ENCODE measurements around the gene KCNJ12.
"Not testable (repeated sequence)": the region's sequence is repeated elsewhere in the genome, so short reads cannot be mapped to it uniquely, and the experiment has no call there.

KCNJ12 gene

DNA sequence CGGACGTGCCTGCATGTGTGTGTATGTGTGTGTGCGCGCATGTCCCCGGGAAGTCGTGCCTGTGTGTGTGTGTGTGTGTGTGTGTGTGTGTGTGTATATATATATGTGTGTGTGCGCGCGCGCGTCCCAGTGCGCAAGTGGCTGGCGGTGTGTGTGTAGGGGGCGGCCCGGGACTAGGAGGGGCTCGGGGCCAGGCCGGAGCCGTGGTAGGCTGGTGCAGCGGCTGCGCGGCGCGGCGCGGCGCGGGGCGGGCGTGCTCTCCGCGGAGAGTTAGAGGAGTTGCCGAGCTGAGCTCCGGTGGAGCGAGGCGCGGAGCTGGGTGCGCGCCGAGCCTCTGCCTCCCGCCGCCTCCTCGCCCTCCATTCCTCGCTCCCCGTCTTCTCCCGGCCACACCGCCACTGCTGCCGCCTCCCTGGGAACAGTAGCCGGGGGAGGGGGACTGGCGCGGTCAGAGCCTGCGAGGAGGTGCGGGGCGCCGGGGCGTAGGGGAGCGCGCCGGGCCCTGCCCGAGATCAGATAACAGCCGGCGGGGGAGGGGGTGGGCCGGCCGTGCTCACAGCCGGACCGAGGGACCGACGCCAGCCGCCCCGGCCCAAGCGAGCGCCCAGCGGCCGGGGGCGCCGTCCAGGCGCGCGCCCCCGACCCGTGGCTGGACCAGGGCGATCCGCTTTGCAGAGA lies at the start of gene KCNJ12:
TSS of gene KCNJ12 (plus strand) at position 277 of the 678 bp plus-strand sequence. CDS start 38,986 bp downstream, outside the sequence.
- no peak for DNase-seq

DNA sequence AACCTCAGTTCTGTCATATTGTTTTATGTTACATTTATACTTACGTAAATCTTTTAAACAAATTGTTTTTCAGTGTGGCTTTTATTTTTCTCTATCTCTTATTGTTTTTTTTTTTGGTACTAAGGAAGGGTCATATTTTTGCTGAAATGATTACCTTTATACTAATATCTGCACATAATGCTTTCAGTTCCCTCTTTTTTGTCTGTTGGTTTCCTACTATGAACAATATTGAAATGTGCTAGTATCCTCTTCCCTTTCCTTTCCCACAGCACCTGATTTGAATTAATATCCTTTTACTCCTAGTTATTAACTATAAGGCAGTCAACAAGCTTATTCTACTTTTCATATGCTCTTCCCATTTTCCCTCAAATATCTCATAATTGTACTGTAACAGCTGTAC lies 48.2 kb upstream of the KCNJ12 start:
- not testable (repeated sequence) for DNase-seq

DNA sequence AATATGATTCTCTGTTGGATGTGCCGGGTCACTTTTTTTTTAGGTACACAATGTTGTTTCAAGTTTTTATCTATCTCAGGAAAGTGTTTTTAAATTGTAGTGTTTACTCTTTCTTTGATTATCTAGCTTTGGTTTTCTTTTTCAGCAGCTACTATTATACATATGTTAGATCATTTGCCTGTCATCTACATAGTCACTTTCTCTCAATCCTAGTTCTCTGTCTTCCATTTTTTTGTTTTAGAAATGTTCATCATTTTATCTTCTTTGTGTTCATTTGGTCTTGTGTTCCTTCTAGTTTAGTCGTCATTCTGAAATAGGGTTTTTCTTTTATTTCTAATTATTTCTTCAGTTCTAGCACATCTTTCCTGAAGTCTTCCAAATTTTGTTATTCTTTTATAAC lies 47.4 kb upstream of the KCNJ12 start:
- not testable (repeated sequence) for DNase-seq

DNA sequence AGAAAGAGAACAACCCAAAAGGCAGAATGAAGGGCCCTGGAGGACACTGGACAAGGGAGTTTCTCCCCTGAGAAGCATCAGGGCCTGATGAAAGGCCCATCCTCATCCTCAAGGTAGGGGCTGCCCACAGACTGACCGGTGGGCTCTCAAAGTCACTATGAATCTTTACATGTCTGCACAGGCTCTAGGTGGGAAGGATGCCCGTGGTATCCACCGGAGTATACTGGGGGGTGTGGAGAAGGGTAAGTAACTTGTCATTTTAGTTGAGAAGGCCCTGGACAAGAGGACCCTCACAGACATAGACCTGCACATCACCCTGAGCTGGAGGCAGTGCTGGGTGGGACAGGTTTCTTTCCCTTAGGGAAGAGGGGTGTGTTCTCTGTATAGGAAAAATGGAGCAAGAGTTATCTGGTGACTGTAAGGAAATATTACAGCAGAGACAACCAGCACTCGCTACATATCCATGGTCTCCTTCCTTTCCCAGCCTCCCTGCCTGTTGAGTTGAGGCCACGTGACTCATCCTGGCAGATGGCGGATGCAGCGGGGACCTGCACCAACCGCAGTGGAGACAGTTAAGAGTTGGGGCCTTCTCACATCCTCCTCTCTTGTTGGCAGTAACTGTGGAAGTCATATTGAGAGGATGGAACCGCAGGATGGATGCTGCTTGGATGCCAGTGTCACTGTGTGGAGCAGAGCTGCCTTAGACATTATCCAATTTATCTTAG lies 45.6 kb upstream of the KCNJ12 start:
- no peak for DNase-seq

DNA sequence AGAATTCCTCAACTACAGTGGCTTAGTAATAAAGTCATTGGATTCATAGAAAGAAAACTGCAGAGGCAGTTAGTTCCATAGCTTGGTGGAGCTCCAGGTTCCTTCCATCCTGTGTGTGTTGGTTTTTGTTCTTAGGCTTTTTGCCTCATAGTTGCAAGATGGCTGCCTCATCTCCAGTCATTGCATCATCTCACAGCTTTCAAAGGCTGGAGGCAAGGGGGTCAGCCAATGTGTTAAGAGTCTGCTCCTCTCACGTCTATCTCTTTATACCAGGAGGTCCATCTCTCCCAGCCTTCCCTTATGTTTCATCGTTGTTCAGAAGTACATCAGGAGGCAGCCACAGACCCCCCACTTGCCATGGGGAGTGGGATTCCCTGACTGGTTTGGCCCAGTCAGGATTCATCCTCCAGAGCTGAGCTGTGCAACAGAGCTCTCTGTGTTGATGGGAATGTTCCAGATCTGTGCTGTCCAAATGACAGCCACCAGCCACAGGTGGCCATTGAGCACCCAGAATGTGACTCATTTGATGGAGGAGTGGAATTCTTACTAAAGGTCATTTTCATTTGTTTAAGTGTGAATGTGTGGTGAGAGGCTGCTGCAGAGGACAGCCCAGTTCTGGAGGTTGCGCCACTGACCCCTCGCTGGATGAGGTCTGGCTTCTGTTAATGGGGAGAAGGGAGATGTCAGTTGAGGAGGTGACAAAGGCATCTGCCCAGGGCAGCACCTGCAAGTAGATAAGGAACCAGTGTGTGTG lies 39.4 kb upstream of the KCNJ12 start:
- not testable (repeated sequence) for DNase-seq

- not testable (repeated sequence) for DNase-seq
These were observed 38.1 kb upstream of the KCNJ12 start for GRCh38 chr17:21337981-21338625.

GRCh38 chr17:21339011-21339410 lies 37.1 kb upstream of the KCNJ12 start:
- no peak for DNase-seq

DNA sequence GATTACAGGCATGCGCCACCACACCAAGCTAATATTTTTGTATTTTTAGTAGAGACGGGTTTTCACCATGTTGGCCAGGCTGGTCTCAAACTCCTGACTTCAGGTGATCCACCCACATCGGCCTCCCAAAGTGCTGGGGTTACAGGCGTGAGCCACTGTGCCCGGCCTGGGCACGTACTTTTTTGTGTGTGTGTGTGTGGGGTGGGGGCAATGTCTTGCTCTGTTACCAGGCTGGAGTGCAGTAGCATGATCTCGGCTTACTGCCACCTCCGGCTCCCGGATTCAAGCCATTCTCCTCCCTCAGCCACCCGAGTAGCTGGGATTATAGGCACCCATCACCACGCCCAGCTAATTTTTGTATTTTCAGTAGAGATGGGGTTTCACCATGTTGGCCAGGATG lies 36.6 kb upstream of the KCNJ12 start:
- DNase-seq = not testable (repeated sequence)

DNA sequence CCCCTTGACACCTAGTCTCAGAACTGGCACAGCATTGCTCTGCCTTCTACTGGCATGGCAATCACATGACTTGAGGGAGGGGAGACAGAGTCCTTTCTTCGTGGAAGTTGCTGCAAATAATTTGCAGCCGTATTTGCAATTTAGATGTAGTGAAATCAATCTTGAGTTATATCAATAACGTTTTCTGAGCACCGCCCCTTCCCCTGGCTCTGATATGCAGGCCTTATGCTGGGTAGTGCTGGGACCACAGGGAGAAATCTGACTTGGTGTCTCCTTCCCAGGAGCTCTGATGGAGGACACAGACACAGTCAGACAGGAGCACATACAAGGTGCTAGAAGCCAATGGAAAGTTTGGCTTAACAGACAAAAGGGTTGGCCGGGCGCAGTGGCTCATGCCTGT lies 35.8 kb upstream of the KCNJ12 start:
- DNase-seq = not testable (repeated sequence)

GRCh38 chr17:21341279-21341678 lies 34.9 kb upstream of the KCNJ12 start:
- not testable (repeated sequence) for DNase-seq

DNA sequence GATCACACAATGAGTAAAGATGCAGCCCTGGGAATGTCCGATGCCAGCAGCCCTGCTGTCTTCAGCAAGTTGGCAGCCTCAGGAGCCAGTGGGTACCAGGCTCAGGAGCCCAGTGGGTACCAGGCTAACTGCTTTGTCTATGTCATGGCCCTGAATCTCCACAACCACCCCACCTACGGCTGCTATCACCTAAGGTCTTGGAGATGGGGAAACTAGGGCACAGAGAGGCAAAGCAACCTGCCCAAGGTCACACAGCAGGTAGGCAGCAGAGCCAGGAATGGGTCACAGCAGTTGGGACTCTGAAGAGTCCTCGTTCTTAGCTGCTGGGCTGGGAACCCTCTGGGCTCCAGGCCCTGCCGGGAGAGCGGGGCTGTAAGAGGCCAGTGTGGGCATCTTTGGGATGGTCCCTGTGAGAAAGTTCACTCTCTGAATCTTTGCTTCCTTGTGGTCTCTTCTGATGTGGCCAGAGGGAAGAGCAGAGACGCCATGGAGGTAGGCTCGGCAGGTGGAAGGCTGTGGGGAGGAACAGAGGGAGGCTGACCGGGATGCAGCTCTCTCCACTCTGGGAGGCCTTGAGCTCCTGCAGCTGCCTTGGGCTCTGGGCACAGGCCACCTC lies 34.1 kb upstream of the KCNJ12 start:
- DNase-seq = not testable (repeated sequence)

GRCh38 chr17:21343061-21343949 lies 32.9 kb upstream of the KCNJ12 start:
- DNase-seq = not testable (repeated sequence)

GRCh38 chr17:21344801-21345200 lies 31.4 kb upstream of the KCNJ12 start:
- not testable (repeated sequence) for DNase-seq

DNA sequence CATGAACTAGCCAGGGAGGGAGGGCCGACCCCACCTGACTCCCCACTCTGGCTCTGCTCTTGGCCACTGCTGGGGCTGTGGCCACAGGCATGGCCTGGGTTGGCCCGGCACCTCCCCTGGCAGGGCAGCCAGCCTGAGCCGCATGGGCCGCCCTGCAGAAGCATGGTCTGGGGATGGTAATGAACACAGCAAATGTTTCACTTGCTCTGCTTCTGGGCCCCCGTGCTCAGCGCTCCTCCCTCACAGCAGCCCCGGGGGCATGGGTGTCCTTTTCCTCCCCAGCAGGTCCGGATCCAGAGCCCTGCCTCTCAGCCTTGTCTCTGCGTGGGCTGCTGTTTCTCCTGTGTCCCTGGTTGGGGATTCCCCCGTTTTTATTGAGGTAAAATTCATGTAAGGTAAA lies 30.9 kb upstream of the KCNJ12 start:
- DNase-seq = no peak

GRCh38 chr17:21346107-21346506 lies 30.1 kb upstream of the KCNJ12 start:
- DNase-seq = not testable (repeated sequence)

- DNase-seq = not testable (repeated sequence)
These were observed 29.4 kb upstream of the KCNJ12 start for GRCh38 chr17:21346651-21347250.

GRCh38 chr17:21347660-21348059 lies 28.5 kb upstream of the KCNJ12 start:
- not testable (repeated sequence) for DNase-seq

GRCh38 chr17:21348081-21348925 lies 27.9 kb upstream of the KCNJ12 start:
- not testable (repeated sequence) for DNase-seq

- not testable (repeated sequence) for DNase-seq
These were observed 27.3 kb upstream of the KCNJ12 start for GRCh38 chr17:21348926-21349261.
